GM19452 (cell line): ENCODE results near the gene PNMA5.

Source experiments
- ATAC-seq: cut with Tn5 transposase; IDR thresholded peaks from one replicate; pipeline ENCODE4 v1.9.1; 2021; ENCODE audit not compliant: unreplicated experiment

PNMA5 gene

DNA sequence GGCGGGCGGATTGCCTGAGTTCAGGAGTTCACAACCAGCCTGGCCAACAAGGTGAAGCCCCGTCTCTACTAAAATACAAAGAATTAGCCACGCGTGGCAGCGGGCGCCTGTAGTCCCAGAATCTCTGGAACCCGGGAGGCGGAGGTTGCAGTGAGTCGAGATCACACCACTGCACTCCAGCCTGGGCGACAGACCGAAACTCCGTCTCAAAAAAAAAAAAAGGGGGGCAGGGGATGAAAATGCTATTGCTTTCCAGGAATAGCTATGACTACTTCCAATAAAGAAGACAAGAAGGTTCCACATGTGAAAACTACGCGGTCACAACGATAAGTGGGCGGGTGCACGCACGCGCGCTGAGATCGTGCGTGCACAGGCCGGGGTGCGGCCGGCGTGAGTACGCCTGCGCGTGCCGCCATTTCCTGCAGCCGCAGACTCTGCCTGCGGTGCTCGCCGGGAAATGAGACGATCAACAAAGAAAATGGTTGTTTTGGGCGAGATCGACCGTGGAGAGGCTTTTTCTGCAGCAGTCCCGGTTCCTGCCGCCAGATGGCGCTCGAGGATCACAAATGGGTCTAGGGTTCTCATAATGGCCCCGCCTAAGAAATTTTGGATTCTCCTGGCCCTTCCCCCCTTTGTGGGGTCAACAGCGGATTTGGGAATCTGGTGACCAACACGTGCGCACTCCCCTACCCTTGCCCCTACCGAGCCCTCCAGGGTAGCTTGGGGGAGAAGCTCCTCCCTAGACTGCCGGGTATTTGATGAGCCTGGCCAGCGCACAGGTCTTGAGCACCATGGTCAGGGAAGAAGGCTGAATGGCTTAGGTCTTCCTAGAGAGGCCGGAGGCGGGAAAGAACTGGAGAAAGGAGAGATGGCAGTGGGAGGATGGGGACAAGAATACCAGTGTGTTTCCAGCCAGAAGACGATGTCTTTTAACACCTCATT lies 35.1 kb downstream of the PNMA5 start:
- peak; percentile 94 for ATAC-seq

DNA sequence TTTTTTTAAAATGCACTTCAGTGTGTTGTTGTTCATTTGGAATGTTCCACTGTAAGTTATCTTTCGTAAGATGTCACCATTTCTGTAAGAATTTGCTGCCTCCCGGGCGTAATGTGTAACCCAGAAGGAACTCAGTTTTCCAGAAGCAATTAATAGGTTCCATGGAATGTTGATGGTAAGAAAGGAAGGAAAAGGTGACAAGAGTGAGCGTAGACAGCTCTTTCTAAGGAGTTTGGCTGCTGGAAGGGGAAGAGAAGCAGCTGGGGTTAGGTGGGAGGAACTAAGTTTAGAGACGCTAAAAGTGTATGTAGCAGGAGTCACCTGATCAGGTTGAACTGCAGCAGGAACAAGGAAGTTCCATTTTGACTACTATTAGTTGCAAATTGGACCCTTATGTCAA lies 35.9 kb downstream of the PNMA5 start:
- no peak for ATAC-seq

DNA sequence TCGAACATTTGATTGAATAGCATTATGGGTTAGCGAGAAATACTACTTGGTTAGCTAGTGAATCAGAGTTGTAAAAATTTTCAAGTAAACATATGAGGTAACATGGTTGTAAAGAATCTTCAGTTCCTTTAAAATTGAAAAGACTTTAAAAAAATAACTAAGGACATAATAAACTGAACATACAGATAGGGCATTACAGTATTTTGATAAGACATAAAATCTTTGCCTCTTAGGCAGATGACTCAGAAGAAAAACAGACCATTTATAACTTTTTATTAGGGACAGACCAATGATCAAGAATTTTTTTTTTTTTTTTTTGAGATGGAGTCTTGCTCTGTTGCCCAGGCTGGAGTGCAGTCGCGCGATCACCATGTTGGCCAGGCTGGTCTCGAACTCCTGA lies 43.1 kb downstream of the PNMA5 start:
- ATAC-seq: no peak

DNA sequence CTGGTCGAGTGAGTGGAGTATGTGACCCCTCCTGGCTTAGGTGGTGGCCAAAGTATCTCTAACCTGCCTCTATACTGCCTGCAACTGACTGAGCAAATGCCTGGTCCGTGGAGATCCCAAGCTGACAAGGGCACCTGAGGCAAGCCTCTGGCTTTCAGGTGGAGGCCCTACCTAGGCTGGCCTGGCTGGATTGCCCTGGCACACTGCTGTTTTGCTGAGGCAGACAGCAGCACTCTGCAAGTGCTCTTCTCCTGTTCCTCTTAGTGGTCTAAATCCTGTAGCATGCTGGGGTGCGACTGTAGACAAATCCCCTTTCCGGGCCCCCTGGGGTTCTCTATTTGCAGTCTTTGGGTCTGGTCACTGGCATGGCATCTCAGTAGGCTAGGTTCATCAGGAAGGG lies 44.8 kb downstream of the PNMA5 start:
- ATAC-seq: no peak

DNA sequence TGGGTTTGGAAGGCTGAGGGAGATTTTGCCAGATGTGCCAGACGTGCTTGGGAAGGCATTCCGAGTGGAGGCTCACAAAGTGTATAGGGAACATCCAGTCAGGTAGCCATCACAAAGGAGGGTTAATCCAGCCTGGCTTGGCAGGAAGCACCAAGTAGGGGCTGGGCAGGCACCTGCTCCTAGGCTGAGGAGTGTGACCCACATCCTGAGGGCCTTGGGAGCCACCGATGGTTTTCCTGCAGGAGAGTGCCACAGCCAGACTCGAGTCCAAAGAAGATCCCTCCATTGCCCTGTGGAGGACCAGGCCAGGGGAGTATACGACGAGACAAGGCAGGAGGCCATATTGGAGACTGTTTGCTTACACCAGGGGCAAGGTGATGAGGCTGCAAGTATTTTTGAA lies 47.2 kb downstream of the PNMA5 start:
- ATAC-seq: no peak

DNA sequence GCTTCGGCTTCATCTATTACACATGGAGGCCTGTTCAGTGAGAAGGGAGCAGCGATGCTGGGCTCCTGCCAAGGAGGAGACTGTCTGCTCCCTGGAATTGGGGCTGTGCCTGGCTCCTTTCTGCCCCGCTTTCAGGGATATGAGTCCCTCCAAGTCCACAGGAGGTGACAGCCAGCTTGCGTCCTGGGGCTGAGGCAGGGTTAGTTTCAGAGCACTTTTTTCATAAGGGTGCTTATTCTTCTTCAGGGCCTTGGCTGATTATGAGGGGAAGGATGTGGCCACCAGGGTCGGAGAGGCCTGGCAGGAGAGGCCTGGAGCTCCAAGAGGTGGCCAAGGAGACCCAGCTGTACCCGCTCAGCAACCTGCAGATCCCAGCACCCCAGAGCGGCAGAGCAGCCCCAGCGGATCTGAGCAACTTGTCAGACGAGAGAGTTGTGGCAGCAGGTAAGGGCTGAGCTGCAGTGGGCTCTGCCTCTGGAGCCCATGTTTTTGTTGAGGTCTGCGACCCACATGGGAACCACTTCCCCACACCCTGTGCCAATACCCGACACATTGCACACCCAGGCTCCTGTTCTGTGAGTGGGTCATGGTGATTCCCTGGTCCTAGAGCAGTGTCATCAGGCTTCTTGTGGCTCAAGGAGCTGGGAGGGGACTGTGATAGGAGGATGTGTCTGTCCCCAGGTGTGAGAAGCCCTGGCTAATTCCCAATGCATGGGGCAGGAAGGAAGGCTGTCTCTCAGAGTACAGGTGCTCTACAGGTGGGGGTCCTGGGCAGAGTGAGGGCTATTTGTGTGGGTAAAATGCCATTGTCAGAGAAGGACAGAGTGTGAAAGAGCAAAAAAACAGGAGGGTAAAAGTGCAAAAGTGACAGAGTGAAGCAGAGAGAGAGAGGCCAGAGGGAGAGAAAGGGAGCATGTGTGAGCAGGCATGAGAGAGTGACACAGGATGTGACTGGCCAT lies 48.6 kb downstream of the PNMA5 start:
- ATAC-seq: no peak

DNA sequence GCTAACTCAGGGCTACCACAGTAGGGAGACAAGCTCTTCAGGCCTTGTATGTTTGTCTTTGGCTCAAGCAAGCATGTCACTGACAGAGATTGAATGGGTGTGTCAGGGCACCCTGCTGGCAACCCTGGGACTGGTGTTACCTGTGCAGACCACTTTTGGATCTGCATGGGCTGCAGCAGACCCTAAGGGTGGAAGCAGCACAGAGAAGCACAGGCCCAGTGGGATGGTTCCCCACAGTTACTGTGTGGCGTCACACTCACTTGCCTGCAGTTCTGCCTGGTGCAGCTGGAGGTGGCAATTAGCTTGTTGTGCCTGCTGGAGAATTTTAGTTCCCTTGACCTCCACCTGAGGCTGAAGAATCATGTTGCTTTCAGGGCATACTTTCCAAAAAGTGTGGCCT lies 50.1 kb downstream of the PNMA5 start:
- no peak for ATAC-seq

DNA sequence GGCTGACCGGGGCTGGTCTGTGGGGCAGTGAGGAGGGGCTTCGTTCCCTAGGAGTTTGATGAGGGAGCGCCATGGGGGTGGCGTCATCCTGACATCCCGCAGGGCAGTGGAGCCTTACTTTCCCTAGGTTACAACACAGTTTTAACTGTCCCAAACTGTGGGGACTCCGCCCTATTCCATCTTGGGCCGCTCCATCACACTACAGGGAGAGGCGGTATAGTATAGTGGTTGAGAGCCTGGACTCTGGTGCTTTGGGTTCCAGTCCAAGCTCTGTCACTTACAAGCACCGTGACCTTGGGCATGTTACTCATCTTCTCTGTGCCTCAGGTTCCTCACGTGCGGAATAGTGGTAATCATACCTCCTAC lies 51.9 kb downstream of the PNMA5 start:
- no peak for ATAC-seq

DNA sequence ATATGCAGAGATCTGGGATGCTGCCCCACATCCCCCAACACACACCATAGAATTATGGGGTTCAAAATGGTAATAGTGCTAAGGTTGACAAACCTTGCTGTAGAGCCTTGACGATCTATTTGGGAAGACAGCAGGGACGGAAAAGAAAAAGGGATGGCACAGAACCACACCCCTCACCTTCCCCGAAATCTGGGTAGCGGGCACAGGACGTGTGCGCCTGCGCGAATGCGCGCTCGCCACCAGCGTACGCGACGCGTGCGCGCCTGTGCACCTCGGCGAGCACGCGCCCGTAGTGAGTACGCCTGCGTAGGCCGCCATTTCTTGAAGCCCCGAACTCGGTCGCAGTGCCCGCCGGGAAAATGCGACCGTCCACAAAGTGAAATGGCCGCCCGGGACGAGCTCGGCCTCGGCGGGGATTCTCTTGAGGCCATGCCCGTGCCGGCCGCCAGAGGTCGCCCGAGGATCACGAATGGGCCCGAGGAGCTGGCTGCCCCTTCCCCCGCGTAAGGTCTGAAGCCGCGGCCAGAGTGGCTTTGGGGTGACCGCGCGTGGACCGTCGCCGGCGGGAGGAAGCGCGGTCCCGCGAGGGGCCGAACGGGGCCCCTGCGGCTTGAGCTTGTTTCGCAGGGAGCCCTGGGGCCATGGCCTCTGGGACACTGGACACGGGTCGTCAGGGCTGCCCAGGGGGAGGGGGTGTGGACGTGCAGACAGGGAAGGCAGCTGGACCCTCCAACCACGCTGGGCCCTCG lies 52.4 kb downstream of the PNMA5 start:
- peak; percentile 98 for ATAC-seq
